ENCODE measurements around the gene C10orf143. TPM values are rescaled to one million over a fixed set of nuclear protein-coding genes. Genes with fewer than 3 reads are reported as not detected.

C10orf143 gene
- total and polyA plus RNA-seq, 2 experiments from 2014 or later, result 0.21 to 3.7 TPM

GRCh38 chr10:130054021-130054420, 56.6 kb downstream of the C10orf143 start:
- Histone ChIP-seq H3K4me3 (no peak overlapping the region), H4K20me1 (replicated peaks; ENCODE audit: insufficient read depth) (no peaks in the 10 kb centered on the region), H3K27ac (ENCODE audit: low read depth) (no peak overlapping the region), H3K79me2 (replicated peaks; ENCODE audit: insufficient read depth) (no peaks in the 10 kb centered on the region), H3K4me1 (ENCODE audit: insufficient read depth) (no peaks in the 10 kb centered on the region; the same call in 1 of the 2 replicates), H3K9me2 (ENCODE audit: insufficient read depth) (no peaks in the 10 kb centered on the region), H3K36me3 (ENCODE audit: insufficient read depth) (no peaks in the 10 kb centered on the region; the same call in 1 of the 2 replicates), H3K4me2 (no peak overlapping the region), H3F3A (replicated peaks; ENCODE audit: low read depth) (no peaks in the 10 kb centered on the region), H3K27me3 (ENCODE audit: insufficient read depth) (no peaks in the 10 kb centered on the region), H2AFZ (no peak overlapping the region)
- H3K27ac Mint-ChIP-seq, result no peak overlapping the region
- peaks cover 17% of the 10 kb centered on the region; the same call in 1 of the 3 replicates for H3K9me3 Mint-ChIP-seq
- H3K4me3 Mint-ChIP-seq, result no peak overlapping the region
- DNase-seq (ENCODE audit: low spot score), result no peak
- peaks cover 4% of the 10 kb centered on the region; the same call in 2 of the 3 replicates for H3K4me1 Mint-ChIP-seq
- H3K36me3 Mint-ChIP-seq (ENCODE audit: low read depth), result no peaks in the 10 kb centered on the region
- TF ChIP-seq ZNF331 (CRISPR knock-in tag; IDR thresholded peaks at IDR 0.05; ENCODE audit: low read depth) (no peak), EZH2 (IDR thresholded peaks at IDR 0.05; ENCODE audit: low read depth, unreplicated experiment) (no peak), POLR2AphosphoS5 (IDR thresholded peaks at IDR 0.05; ENCODE audit: low read depth) (no peak), REST (IDR thresholded peaks at IDR 0.05; ENCODE audit: unreplicated experiment) (no peak), ZNF114 (CRISPR knock-in tag; IDR thresholded peaks at IDR 0.05) (no peak), ZNF462 (CRISPR knock-in tag; IDR thresholded peaks at IDR 0.05) (no peak), JUNB (IDR thresholded peaks at IDR 0.05; ENCODE audit: unreplicated experiment) (no peak), NANOG (IDR thresholded peaks at IDR 0.05; ENCODE audit: borderline replicate concordance) (no peak), EZH2phosphoT487 (IDR thresholded peaks at IDR 0.05; ENCODE audit: unreplicated experiment) (no peak), CTCF (conservative IDR thresholded peaks at IDR 0.05; ENCODE audit: low read depth in 2 of 2) (no peak), CREB1 (CRISPR knock-in tag; IDR thresholded peaks at IDR 0.05; ENCODE audit: low read depth) (no peak), STAT1 (IDR thresholded peaks at IDR 0.05; ENCODE audit: unreplicated experiment) (no peak), ETS1 (IDR thresholded peaks at IDR 0.05) (no peak)
- no peaks in the 10 kb centered on the region for H3K27me3 Mint-ChIP-seq (ENCODE audit: insufficient read depth, low read depth, poor library complexity)
- ATAC-seq, result no peak

All from GM23338 (cell line).